IPS-18c (cell line): Measurements from ENCODE around the gene C10orf90.

Experiments
- H3K4me3 ChIP-seq: 2 replicates; pipeline ENCODE4 v1.7.0; 2013; ENCODE audit warnings: low read depth, mild to moderate bottlenecking, low read length, moderate library complexity; ENCODE audit not compliant: insufficient read depth
- H3K9me3 ChIP-seq: one replicate; pipeline ENCODE4 v1.6.1; 2013; ENCODE audit warnings: mild to moderate bottlenecking, low read length, moderate library complexity; ENCODE audit not compliant: control insufficient read depth, insufficient read depth

The C10orf90 gene

GRCh38 chr10:126654579-126654978 lies 15.9 kb downstream of the C10orf90 start:
- no peaks in the 10 kb centered on the region for H3K9me3 ChIP-seq
- H3K4me3 ChIP-seq, result no peak overlapping the region

DNA sequence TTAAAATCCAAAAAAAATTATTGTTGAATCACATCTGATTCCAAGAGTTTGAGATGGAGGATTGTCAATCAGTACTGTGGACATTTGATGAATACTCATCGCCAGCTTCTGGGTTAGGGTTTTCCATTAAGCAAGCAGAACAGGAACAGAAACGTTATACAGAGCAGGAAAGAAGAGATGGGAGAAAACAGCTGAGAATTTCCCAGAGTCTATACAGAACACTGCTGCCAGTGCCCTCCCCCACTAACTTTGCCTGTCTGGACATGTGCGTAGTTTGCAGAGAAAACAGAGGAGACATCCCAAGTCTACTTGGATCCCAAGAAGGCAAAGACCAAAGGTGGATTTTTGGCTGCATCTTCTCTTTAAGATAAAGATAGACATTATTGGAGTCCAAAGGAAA lies 19.0 kb downstream of the C10orf90 start:
- Histone ChIP-seq H3K4me3 (no peak overlapping the region), H3K9me3 (no peaks in the 10 kb centered on the region)

GRCh38 chr10:126650161-126650560 lies 20.3 kb downstream of the C10orf90 start:
- Histone ChIP-seq H3K4me3 (no peak overlapping the region), H3K9me3 (no peaks in the 10 kb centered on the region)

DNA sequence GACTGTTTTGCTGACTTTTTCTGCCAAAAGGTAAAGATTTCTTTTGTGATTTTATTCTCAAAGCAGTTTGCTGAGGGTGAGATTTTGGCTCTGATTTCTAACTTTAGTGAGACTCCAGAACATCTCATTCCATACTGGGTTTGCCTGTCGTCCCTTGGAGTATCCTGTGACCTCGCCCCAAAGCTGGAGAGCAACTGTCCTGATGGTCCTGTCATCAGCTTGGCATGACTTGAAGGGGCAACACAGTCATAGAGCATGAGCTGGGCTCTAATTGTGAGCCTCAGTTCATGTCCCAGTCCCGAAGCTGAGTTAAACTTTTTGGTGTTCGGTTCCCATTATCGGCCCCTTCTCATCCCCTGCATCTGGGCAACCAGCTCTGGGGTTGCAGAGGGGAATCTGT lies 23.4 kb downstream of the C10orf90 start:
- Histone ChIP-seq H3K9me3 (no peaks in the 10 kb centered on the region), H3K4me3 (no peak overlapping the region)

- Histone ChIP-seq H3K9me3 (no peaks in the 10 kb centered on the region), H3K4me3 (no peak overlapping the region)
These were observed 24.4 kb downstream of the C10orf90 start for GRCh38 chr10:126646110-126646509.

- H3K4me3 ChIP-seq, result no peak overlapping the region
- H3K9me3 ChIP-seq, result no peaks in the 10 kb centered on the region
These were observed 30.1 kb downstream of the C10orf90 start for GRCh38 chr10:126640401-126640800.

- no peak overlapping the region for H3K4me3 ChIP-seq
- H3K9me3 ChIP-seq, result no peaks in the 10 kb centered on the region
These were observed 31.4 kb downstream of the C10orf90 start for GRCh38 chr10:126639084-126639483.

GRCh38 chr10:126638542-126638941 lies 32.0 kb downstream of the C10orf90 start:
- Histone ChIP-seq H3K9me3 (no peaks in the 10 kb centered on the region), H3K4me3 (no peak overlapping the region)

DNA sequence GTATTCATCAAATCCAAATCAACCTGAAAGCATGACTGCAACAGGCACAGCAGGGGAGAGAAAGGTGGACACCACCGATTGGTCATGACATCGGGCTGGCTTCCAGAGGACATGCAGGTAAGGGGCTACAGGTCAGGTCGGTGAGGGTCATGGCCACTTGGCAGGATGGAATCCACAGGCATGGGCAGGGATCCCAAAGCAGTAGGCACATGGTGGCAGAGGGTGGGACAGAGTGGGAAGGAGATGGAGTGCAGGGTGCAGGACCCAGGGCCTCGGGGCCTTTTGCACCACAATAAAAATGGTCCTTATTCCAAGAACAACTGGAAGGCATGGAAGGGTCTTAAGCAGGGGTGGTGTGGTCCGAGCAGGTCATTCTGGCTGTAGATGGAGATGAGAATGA lies 33.0 kb downstream of the C10orf90 start:
- Histone ChIP-seq H3K9me3 (no peaks in the 10 kb centered on the region), H3K4me3 (no peak overlapping the region)

DNA sequence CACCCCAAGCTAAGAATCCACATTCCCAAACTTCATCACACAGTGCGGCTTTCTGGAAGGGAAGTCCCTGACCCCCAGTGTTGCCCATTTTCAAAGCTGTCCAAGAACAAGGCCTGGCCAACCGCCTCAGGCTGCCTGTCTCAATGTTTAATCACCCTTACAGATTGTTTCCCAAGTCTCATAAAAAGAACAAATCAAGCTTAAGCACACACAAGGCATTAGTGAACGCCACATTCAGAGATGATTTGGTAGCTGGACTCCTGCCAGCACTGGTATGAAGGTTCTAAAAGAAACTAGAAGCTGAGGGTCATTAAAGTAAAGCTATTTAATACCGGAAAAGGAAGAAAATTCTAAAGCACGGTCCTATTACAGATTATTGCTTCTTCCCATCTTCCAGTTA lies 35.6 kb downstream of the C10orf90 start:
- Histone ChIP-seq H3K9me3 (no peaks in the 10 kb centered on the region), H3K4me3 (no peak overlapping the region)

GRCh38 chr10:126634347-126634746 lies 36.1 kb downstream of the C10orf90 start:
- no peaks in the 10 kb centered on the region for H3K9me3 ChIP-seq
- no peak overlapping the region for H3K4me3 ChIP-seq

- Histone ChIP-seq H3K9me3 (no peaks in the 10 kb centered on the region), H3K4me3 (no peak overlapping the region)
These were observed 37.8 kb downstream of the C10orf90 start for GRCh38 chr10:126632705-126633104.

- no peak overlapping the region for H3K4me3 ChIP-seq
- no peaks in the 10 kb centered on the region for H3K9me3 ChIP-seq
These were observed 40.4 kb downstream of the C10orf90 start for GRCh38 chr10:126629925-126630624.

GRCh38 chr10:126628746-126629145 lies 41.7 kb downstream of the C10orf90 start:
- Histone ChIP-seq H3K4me3 (no peak overlapping the region), H3K9me3 (no peaks in the 10 kb centered on the region)

DNA sequence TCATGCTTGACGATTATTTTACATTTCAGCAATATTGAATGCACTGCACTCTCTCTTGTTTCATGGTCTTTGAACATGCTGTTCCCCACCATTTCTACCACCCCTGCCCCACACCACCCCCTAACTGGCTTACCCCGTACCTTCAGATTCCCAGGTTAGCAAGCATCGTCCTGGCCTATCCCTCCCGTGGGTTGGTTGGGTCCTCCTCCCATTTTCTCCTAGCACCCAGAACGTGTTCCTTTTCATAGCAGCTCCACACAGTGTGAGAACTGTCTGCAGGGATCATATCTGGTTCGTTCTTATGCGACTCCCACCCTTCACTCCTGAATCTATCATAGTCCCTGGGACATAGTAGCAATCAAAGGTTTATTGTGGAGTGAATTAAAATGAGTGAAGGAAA lies 48.6 kb downstream of the C10orf90 start:
- H3K4me3 ChIP-seq, result no peak overlapping the region
- H3K9me3 ChIP-seq, result no peaks in the 10 kb centered on the region

DNA sequence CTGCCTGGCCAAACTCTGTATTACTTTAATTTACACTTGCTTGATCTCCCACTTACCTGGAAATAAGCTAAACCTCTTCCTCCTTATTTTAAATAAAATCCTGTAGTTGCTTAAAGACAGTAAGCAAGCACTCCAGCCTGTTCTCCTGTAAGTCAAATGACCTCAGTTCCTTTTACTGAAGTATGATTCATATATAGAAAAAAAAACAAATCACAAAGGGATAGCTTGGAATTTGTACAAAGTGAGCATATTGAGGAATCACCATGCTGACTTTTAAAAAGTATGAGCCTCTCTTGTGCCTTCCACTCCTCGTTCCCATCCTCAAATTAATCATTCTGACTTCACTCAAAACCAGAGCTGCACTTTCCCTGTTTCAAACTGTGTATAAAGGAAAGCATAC lies 52.0 kb downstream of the C10orf90 start:
- H3K9me3 ChIP-seq, result no peaks in the 10 kb centered on the region
- no peak overlapping the region for H3K4me3 ChIP-seq

GRCh38 chr10:126617733-126618132 lies 52.8 kb downstream of the C10orf90 start:
- H3K9me3 ChIP-seq, result no peaks in the 10 kb centered on the region

GRCh38 chr10:126617208-126617607 lies 53.3 kb downstream of the C10orf90 start:
- Histone ChIP-seq H3K4me3 (no peak overlapping the region), H3K9me3 (no peaks in the 10 kb centered on the region)

More at GRCh38 chr10:126617733-126618132, 52.8 kb downstream of the C10orf90 start:
- no peak overlapping the region for H3K4me3 ChIP-seq

DNA sequence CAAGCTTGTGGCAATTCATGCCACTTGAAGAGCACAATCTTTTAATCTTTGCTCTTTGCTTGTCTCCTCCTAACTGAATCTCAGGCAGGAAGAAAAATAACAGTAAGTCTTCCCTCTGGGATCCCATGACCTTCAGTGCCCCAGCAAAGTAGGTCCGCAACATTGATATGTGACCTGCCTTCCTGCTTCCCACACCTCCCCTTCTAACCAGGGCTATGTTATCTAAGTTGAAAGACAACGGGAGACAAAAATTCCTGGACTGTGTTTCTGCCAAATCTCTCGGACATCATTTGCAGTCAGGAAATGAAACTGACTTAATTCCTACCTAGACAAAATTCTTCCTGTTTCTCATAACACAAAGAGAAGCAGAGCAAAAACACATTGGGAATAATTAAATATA lies 53.8 kb downstream of the C10orf90 start:
- no peak overlapping the region for H3K4me3 ChIP-seq
- H3K9me3 ChIP-seq, result no peaks in the 10 kb centered on the region
